ENCODE data around the gene PRKCZ.

Gene PRKCZ

DNA sequence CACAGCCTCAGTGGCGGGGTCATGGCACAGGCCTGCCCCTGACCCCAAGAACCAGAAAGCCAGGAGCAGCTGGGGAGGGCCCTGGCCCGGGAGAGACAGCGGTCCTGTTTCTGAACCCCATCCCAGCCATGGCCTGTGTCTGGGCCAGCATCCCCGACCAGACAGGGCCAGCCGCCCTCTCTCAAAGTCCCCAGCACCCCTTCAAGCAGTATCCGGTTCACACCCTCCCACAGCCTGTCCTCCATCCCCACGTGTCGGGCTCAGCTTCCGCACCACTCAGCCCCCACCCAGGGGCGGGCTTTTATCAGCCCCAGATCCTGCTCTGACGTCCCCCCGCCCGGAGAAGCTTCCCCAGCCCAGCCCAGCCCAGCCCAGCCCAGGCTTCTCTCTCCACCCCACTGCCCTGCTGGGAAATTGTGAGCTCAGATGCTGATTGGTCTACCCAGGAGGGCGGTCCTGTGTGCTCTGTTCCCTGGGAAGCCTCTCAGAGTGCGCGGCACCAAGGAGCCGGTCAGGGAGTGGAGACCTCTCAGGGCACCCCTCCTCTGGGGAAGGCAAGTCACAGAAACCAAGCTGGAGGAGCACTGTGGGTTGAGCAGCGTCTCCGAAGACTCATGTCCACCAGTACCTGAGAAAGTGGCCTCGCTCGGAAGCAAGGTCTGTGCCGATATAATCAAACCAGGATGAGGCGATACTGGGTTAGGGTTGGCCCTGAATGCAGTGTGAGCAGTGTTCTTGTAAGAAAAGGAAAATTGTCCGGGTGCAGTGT is 149.0 kb downstream of the PRKCZ start:
- Histone ChIP-seq H3K27ac (ENCODE audit: low read depth, low read length, severe bottlenecking) (peak overlapping the region; percentile 13), H3K4me1 (ENCODE audit: control insufficient read depth, insufficient read depth, low read length, poor library complexity, severe bottlenecking) (peaks cover 21% of the 10 kb centered on the region), H3K4me3 (ENCODE audit: extremely low read depth, insufficient read depth, low read length, poor library complexity, severe bottlenecking) (peak overlapping the region; percentile 29), H3K9me3 (ENCODE audit: control insufficient read depth, low read length) (no peaks in the 10 kb centered on the region), H3K36me3 (ENCODE audit: control insufficient read depth, insufficient read depth, low read length) (no peaks in the 10 kb centered on the region)
- WGBS, 2 experiments (ENCODE audit: insufficient coverage in 2 of 2), result 31 to 35% methylated on average over 19 to 22 of the region's 24 CpGs

GRCh38 chr1:2200308-2200943 is 150.2 kb downstream of the PRKCZ start:
- no peaks in the 10 kb centered on the region for H3K9me3 ChIP-seq (ENCODE audit: control insufficient read depth, low read length)
- 82 to 89% methylated on average over 11 to 15 of the region's 21 CpGs for WGBS, 2 experiments (ENCODE audit: insufficient coverage in 2 of 2)
- H3K4me3 ChIP-seq (ENCODE audit: extremely low read depth, insufficient read depth, low read length, poor library complexity, severe bottlenecking), result peak overlapping the region; percentile 2
- peaks cover 24% of the 10 kb centered on the region for H3K4me1 ChIP-seq (ENCODE audit: control insufficient read depth, insufficient read depth, low read length, poor library complexity, severe bottlenecking)
- H3K36me3 ChIP-seq (ENCODE audit: control insufficient read depth, insufficient read depth, low read length), result no peaks in the 10 kb centered on the region
- no peak overlapping the region for H3K27ac ChIP-seq (ENCODE audit: low read depth, low read length, severe bottlenecking)

GRCh38 chr1:2201062-2201461 is 150.9 kb downstream of the PRKCZ start:
- 87 to 92% methylated on average over 9 to 14 of the region's 14 CpGs for WGBS, 2 experiments (ENCODE audit: insufficient coverage in 2 of 2)
- H3K4me3 ChIP-seq (ENCODE audit: extremely low read depth, insufficient read depth, low read length, poor library complexity, severe bottlenecking), result no peak overlapping the region
- H3K27ac ChIP-seq (ENCODE audit: low read depth, low read length, severe bottlenecking), result no peak overlapping the region
- H3K9me3 ChIP-seq (ENCODE audit: control insufficient read depth, low read length), result no peaks in the 10 kb centered on the region
- no peaks in the 10 kb centered on the region for H3K36me3 ChIP-seq (ENCODE audit: control insufficient read depth, insufficient read depth, low read length)
- H3K4me1 ChIP-seq (ENCODE audit: control insufficient read depth, insufficient read depth, low read length, poor library complexity, severe bottlenecking), result peaks cover 24% of the 10 kb centered on the region

GRCh38 chr1:2202008-2202575 is 151.9 kb downstream of the PRKCZ start:
- Histone ChIP-seq H3K4me1 (ENCODE audit: control insufficient read depth, insufficient read depth, low read length, poor library complexity, severe bottlenecking) (peaks cover 25% of the 10 kb centered on the region), H3K4me3 (ENCODE audit: extremely low read depth, insufficient read depth, low read length, poor library complexity, severe bottlenecking) (no peak overlapping the region), H3K9me3 (ENCODE audit: control insufficient read depth, low read length) (no peaks in the 10 kb centered on the region), H3K36me3 (ENCODE audit: control insufficient read depth, insufficient read depth, low read length) (no peaks in the 10 kb centered on the region), H3K27ac (ENCODE audit: low read depth, low read length, severe bottlenecking) (no peak overlapping the region)
- WGBS, 2 experiments (ENCODE audit: insufficient coverage in 2 of 2), result 89 to 94% methylated on average over 5 to 6 of the region's 9 CpGs

DNA sequence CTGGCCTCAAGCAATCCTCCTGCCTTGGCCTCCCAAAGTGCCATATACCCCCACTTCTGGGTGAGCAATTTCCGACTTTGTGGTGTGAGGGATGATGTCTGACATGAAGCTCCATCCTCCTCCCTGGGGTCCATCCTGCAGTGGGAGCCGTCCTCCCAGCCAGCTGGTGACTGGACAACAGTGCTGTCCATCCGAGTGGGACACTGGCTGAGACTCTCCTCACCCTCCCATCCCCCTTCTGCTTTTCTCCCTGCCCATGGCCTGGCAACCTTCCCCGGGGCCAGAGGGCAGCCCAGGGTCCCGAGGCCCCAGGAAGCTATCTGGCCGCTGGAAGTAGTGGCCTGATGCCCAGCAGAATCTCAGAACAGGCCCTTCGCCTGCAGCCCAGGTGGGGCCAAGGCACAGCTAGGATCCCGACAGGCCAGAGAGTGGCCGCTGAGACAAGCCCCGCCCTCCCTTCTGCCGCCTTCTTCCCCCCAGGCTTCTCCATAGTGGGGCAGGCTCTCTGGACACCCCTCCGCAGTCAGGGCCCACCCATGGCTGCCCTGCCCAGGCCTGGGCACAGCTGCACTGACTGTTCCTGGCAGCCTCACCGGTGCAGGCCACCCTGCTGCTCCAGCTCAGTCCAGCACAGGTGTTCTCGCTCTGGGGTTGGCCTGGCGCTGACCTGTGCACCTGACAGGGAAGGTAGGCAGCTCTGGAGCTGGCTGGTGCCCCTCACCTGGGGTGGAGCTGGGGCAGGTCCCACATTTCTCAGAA is 152.8 kb downstream of the PRKCZ start:
- H3K4me3 ChIP-seq (ENCODE audit: extremely low read depth, insufficient read depth, low read length, poor library complexity, severe bottlenecking), result no peak overlapping the region
- no peak overlapping the region for H3K27ac ChIP-seq (ENCODE audit: low read depth, low read length, severe bottlenecking)
- no peaks in the 10 kb centered on the region for H3K36me3 ChIP-seq (ENCODE audit: control insufficient read depth, insufficient read depth, low read length)
- 81 to 88% methylated on average over 11 to 12 of the region's 15 CpGs for WGBS, 2 experiments (ENCODE audit: insufficient coverage in 2 of 2)
- peaks cover 32% of the 10 kb centered on the region for H3K4me1 ChIP-seq (ENCODE audit: control insufficient read depth, insufficient read depth, low read length, poor library complexity, severe bottlenecking)
- no peaks in the 10 kb centered on the region for H3K9me3 ChIP-seq (ENCODE audit: control insufficient read depth, low read length)

GRCh38 chr1:2203671-2204414 is 153.6 kb downstream of the PRKCZ start:
- H3K4me3 ChIP-seq (ENCODE audit: extremely low read depth, insufficient read depth, low read length, poor library complexity, severe bottlenecking), result peak overlapping the region; percentile 44
- peaks cover 40% of the 10 kb centered on the region for H3K4me1 ChIP-seq (ENCODE audit: control insufficient read depth, insufficient read depth, low read length, poor library complexity, severe bottlenecking)
- WGBS, 2 experiments (ENCODE audit: insufficient coverage in 2 of 2), result 91 to 92% methylated on average over 20 to 23 of the region's 25 CpGs
- H3K36me3 ChIP-seq (ENCODE audit: control insufficient read depth, insufficient read depth, low read length), result no peaks in the 10 kb centered on the region
- H3K27ac ChIP-seq (ENCODE audit: low read depth, low read length, severe bottlenecking), result peak overlapping the region; percentile 89
- no peaks in the 10 kb centered on the region for H3K9me3 ChIP-seq (ENCODE audit: control insufficient read depth, low read length)

DNA sequence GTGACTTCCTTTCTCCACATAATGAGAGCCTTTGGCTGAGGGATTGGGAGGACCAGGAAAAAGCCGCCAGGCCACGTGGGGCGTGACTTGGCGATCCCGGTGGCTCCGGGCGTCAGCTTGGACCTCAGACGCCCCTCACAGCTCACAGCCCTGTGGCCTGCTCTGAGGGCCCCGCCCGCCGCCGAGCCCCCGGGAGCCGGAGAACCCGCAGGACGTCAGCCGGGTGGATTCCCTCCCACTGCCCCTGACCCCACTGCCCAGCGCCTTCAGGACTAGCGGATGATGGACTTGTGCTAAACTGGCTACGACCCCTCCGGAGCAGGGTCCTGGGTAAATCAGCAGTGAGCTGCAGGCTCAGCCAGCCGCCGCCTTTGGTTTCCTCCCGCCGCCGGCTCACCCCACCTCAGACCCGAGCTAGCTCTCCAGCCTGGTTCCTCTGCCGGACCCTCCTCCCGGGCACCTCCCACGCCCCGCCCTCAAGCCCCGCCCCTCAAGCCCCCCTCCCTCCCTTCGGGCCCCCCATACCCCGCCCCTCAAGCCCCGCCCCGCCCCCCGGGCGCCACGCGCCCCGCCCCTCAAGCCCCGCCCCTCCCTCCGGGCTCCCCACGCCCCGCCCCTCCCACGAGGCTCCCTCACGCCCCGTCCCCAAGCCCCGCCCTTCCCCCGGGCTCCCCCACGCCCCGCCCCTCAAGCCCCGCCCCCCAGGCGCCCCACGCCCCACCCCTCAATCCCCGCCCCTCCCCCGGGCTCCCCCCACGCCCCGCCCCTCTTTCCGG is 154.4 kb downstream of the PRKCZ start:
- WGBS, 2 experiments (ENCODE audit: insufficient coverage in 2 of 2), result 3 to 4% methylated on average over 20 to 23 of the region's 60 CpGs
- peak overlapping the region; percentile 89 for H3K27ac ChIP-seq (ENCODE audit: low read depth, low read length, severe bottlenecking)

GRCh38 chr1:2205191-2205952 is 155.2 kb downstream of the PRKCZ start:
- peak overlapping the region; percentile 57 for H3K27ac ChIP-seq (ENCODE audit: low read depth, low read length, severe bottlenecking)
- 24 to 33% methylated on average over 64 to 72 of the region's 84 CpGs for WGBS, 2 experiments (ENCODE audit: insufficient coverage in 2 of 2)
- H3K9me3 ChIP-seq (ENCODE audit: control insufficient read depth, low read length), result no peaks in the 10 kb centered on the region
- peaks cover 40% of the 10 kb centered on the region for H3K4me1 ChIP-seq (ENCODE audit: control insufficient read depth, insufficient read depth, low read length, poor library complexity, severe bottlenecking)
- no peaks in the 10 kb centered on the region for H3K36me3 ChIP-seq (ENCODE audit: control insufficient read depth, insufficient read depth, low read length)
- peak overlapping the region; percentile 33 for H3K4me3 ChIP-seq (ENCODE audit: extremely low read depth, insufficient read depth, low read length, poor library complexity, severe bottlenecking)

More for the DNA sequence above, 154.4 kb downstream of the PRKCZ start:
- Histone ChIP-seq H3K4me1 (ENCODE audit: control insufficient read depth, insufficient read depth, low read length, poor library complexity, severe bottlenecking) (peaks cover 40% of the 10 kb centered on the region), H3K9me3 (ENCODE audit: control insufficient read depth, low read length) (no peaks in the 10 kb centered on the region), H3K4me3 (ENCODE audit: extremely low read depth, insufficient read depth, low read length, poor library complexity, severe bottlenecking) (peak overlapping the region; percentile 44), H3K36me3 (ENCODE audit: control insufficient read depth, insufficient read depth, low read length) (no peaks in the 10 kb centered on the region)

GRCh38 chr1:2206813-2207487 is 156.7 kb downstream of the PRKCZ start:
- Histone ChIP-seq H3K36me3 (ENCODE audit: control insufficient read depth, insufficient read depth, low read length) (no peaks in the 10 kb centered on the region), H3K27ac (ENCODE audit: low read depth, low read length, severe bottlenecking) (no peak overlapping the region), H3K4me1 (ENCODE audit: control insufficient read depth, insufficient read depth, low read length, poor library complexity, severe bottlenecking) (peaks cover 40% of the 10 kb centered on the region), H3K4me3 (ENCODE audit: extremely low read depth, insufficient read depth, low read length, poor library complexity, severe bottlenecking) (no peak overlapping the region), H3K9me3 (ENCODE audit: control insufficient read depth, low read length) (no peaks in the 10 kb centered on the region)
- WGBS, 2 experiments (ENCODE audit: insufficient coverage in 2 of 2), result 89 to 93% methylated on average over 14 to 16 of the region's 16 CpGs
